ENCODE results near the gene KPNA1. TPM values are rescaled to one million over a fixed set of nuclear protein-coding genes. Genes with fewer than 3 reads are reported as not detected.

The KPNA1 gene
- total RNA-seq, 1 donor from 2014 or later, result 54.0 TPM

DNA sequence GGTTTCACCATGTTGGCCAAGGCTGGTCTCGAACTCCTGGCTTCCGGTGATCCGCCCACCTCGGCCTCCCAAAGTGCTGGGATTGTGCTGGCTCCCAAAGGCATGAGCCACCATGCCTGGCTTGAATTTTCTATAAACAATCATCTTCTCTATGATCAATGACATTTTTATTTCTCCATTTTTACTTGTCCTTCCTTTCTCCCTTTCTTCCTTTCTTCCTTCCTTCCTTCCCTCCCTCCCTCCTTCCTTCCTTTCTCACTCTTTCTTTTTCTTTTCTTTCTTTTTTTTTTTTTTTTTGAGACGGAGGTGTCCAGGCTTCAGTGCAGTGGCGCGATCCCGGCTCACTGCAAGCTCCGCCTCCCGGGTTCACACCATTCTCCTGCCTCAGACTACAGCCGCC, 8.6 kb upstream of the KPNA1 start:
- TF ChIP-seq POLR2A (IDR thresholded peaks at IDR 0.05) (no peak), POLR2AphosphoS5 (IDR thresholded peaks at IDR 0.05; ENCODE audit: insufficient read depth in 1 of 2, low read depth in 1 of 2) (no peak)
- TF ChIP-seq, protein P1, sequence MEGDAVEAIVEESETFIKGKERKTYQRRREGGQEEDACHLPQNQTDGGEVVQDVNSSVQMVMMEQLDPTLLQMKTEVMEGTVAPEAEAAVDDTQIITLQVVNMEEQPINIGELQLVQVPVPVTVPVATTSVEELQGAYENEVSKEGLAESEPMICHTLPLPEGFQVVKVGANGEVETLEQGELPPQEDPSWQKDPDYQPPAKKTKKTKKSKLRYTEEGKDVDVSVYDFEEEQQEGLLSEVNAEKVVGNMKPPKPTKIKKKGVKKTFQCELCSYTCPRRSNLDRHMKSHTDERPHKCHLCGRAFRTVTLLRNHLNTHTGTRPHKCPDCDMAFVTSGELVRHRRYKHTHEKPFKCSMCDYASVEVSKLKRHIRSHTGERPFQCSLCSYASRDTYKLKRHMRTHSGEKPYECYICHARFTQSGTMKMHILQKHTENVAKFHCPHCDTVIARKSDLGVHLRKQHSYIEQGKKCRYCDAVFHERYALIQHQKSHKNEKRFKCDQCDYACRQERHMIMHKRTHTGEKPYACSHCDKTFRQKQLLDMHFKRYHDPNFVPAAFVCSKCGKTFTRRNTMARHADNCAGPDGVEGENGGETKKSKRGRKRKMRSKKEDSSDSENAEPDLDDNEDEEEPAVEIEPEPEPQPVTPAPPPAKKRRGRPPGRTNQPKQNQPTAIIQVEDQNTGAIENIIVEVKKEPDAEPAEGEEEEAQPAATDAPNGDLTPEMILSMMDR (IDR thresholded peaks at IDR 0.05), result no peak
- Histone ChIP-seq H3K27me3 (no peaks in the 10 kb centered on the region), H3K4me1 (no peaks in the 10 kb centered on the region), H3K4me3 (no peak overlapping the region), H3K9me3 (no peaks in the 10 kb centered on the region), H3K27ac (no peak overlapping the region), H3K36me3 (peaks cover 0 to under 1% of the 10 kb centered on the region in 2 donors)
- intact Hi-C loops (cut with DNase I), result no loop called here
- DNase-seq (ENCODE audit: extremely low spot score in 2 of 2), result no peak

DNA sequence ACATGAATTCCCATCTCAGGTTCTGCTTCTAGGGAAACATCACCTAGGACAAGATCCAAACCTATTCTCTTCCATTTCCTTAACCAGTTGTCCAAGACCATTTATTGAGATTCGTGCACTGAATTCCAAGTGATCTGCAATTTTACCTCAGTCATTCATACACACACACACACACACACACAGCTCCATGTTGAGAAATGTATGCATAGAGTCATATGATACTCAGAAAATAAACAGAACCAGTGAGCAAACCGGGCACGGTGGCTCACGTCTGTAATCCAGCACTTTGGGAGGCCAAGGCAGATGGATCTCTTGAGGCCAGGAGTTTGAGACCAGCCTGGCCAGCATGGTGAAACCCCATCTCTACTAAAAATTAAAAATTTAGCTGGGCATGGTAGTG, 6.1 kb upstream of the KPNA1 start:
- TF ChIP-seq POLR2A (IDR thresholded peaks at IDR 0.05), result no peak
- TF ChIP-seq, protein P1 (IDR thresholded peaks at IDR 0.05), result no peak
- TF ChIP-seq POLR2AphosphoS5 (IDR thresholded peaks at IDR 0.05; ENCODE audit: insufficient read depth in 1 of 2, low read depth in 1 of 2), result no peak
- no peak for DNase-seq (ENCODE audit: extremely low spot score in 2 of 2)
- H3K4me1 ChIP-seq, result no peaks in the 10 kb centered on the region
- no peaks in the 10 kb centered on the region for H3K36me3 ChIP-seq
- intact Hi-C loops (cut with DNase I), result no loop called here
- no peak overlapping the region for H3K27ac ChIP-seq
- no peak overlapping the region for H3K4me3 ChIP-seq
- H3K9me3 ChIP-seq, result no peaks in the 10 kb centered on the region
- H3K27me3 ChIP-seq, result no peaks in the 10 kb centered on the region

DNA sequence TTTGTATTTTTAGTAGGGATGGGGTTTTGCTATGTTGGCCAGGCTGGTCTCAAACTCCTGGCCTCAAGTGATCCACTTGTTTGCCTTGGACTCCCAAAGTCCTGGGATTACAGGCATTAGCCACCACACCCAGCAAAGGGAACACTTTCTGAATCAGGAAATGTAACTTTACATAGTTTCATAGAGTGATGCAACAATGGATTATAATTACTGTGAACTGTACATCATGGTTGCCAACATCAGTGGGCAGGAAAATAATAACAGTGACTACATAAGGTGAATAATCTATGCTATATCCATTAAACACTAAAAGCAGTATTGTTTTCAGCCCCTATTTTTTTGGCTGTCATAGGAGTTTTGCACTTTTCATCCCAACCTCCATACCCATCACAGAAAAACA, 5.0 kb upstream of the KPNA1 start:
- intact Hi-C loops (cut with DNase I), result no loop called here
- no peak for DNase-seq (ENCODE audit: extremely low spot score in 2 of 2)
- no peaks in the 10 kb centered on the region for H3K36me3 ChIP-seq
- no peaks in the 10 kb centered on the region for H3K27me3 ChIP-seq
- TF ChIP-seq, protein P1 (IDR thresholded peaks at IDR 0.05), result no peak
- TF ChIP-seq POLR2AphosphoS5 (IDR thresholded peaks at IDR 0.05; ENCODE audit: insufficient read depth in 1 of 2, low read depth in 1 of 2), result peak in 1 of 2 donors; percentile 70
- H3K4me3 ChIP-seq, result no peak overlapping the region
- no peaks in the 10 kb centered on the region for H3K9me3 ChIP-seq
- H3K27ac ChIP-seq, result no peak overlapping the region
- no peaks in the 10 kb centered on the region for H3K4me1 ChIP-seq

DNA sequence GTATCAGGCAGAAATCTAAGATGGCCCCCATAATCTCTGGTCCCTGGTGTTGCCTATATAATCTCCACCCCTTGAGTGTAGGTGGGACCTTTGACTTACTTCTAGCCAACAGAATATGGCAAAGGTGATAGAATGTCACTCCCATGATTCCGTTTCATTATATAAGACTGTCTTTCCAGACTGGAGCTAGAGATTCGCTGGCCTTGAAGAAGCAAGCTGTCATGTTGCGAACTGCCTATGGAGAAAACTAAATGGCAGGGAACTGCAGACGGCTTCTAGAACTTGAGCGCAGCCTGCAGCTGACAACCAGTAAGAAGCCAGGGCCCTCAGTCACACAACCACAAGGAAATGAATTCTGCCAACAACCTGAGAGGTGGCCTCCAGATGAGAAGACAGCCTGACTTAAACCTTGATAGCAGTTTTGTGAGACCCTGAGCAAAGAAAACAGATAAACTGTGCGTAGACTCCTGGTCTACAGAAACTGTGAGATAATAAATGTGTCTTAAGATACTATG, 2.2 kb upstream of the KPNA1 start:
- Histone ChIP-seq H3K27ac (no peak overlapping the region), H3K4me3 (no peak overlapping the region), H3K27me3 (no peaks in the 10 kb centered on the region), H3K9me3 (no peaks in the 10 kb centered on the region), H3K4me1 (peaks cover 19% of the 10 kb centered on the region), H3K36me3 (no peaks in the 10 kb centered on the region)
- intact Hi-C loops (cut with DNase I), result no loop called here
- no peak for TF ChIP-seq POLR2AphosphoS5 (IDR thresholded peaks at IDR 0.05; ENCODE audit: insufficient read depth in 1 of 2, low read depth in 1 of 2)
- TF ChIP-seq, protein P1 (IDR thresholded peaks at IDR 0.05), result no peak
- TF ChIP-seq POLR2A (IDR thresholded peaks at IDR 0.05), result no peak
- no peak for DNase-seq (ENCODE audit: extremely low spot score in 2 of 2)

DNA sequence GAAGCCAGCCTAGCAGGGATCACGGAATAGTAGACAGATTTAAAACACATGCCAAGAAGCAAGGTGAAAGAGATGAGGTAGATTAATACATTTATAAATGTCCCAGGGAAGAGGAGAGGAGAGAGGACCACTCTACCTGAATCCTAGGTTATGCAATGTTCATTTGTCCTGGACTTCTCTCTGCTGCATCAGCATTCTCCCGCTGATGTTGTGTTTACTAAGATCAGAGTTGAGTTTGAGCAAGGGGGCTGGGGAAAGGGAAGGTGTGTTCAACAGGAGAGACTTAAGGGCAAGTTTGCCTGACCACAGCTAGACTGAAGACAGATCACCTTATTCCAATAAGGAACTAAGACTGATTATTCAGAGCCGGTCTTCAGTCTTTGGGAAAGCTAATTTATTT, 1.1 kb upstream of the KPNA1 start:
- Histone ChIP-seq H3K4me1 (peaks cover 29% of the 10 kb centered on the region), H3K36me3 (no peaks in the 10 kb centered on the region), H3K9me3 (no peaks in the 10 kb centered on the region), H3K27me3 (no peaks in the 10 kb centered on the region), H3K4me3 (no peak overlapping the region), H3K27ac (no peak overlapping the region)
- intact Hi-C loops (cut with DNase I), result no loop called here
- no peak for DNase-seq (ENCODE audit: extremely low spot score in 2 of 2)
- TF ChIP-seq POLR2AphosphoS5 (IDR thresholded peaks at IDR 0.05; ENCODE audit: insufficient read depth in 1 of 2, low read depth in 1 of 2) (no peak), POLR2A (IDR thresholded peaks at IDR 0.05) (no peak)
- TF ChIP-seq, protein P1 (IDR thresholded peaks at IDR 0.05), result no peak

Measured in vagina (tissue), 2 donors.